GM20000 (cell line): ENCODE measurements around the gene SMTNL2.

ENCODE experiments used
- DNase-seq: peaks from one replicate; pipeline ENCODE4 v3.0.0; 2012; ENCODE audit warnings: low spot score
- CTCF ChIP-seq: IDR thresholded peaks from 2 replicates; pipeline ENCODE4 v1.5.1; 2012; ENCODE audit warnings: mild to moderate bottlenecking, control low read depth; ENCODE audit errors: extremely low read depth, missing control alignments

The SMTNL2 gene

GRCh38 chr17:4562015-4562969, 22.0 kb upstream of the SMTNL2 start:
- no peak for TF ChIP-seq CTCF
- no peak for DNase-seq

GRCh38 chr17:4565209-4566141, 18.9 kb upstream of the SMTNL2 start:
- peak; percentile 76 for DNase-seq
- peak; percentile 80 for TF ChIP-seq CTCF

- peak; percentile 78 for DNase-seq
- TF ChIP-seq CTCF: peak; percentile 78
Measured at GRCh38 chr17:4566785-4567184, 17.5 kb upstream of the SMTNL2 start.

GRCh38 chr17:4569591-4569990, 14.7 kb upstream of the SMTNL2 start:
- no peak for DNase-seq
- TF ChIP-seq CTCF: no peak

GRCh38 chr17:4572131-4572530, 12.2 kb upstream of the SMTNL2 start:
- TF ChIP-seq CTCF: no peak

GRCh38 chr17:4573115-4573514, 11.2 kb upstream of the SMTNL2 start:
- no peak for DNase-seq
- no peak for TF ChIP-seq CTCF

More at GRCh38 chr17:4572131-4572530, 12.2 kb upstream of the SMTNL2 start:
- DNase-seq: no peak
